NCI-H2196 treated with DMSO at 0.1 percent for 48 hours (cell line): ENCODE data around the gene NOP14.

Experiments used
- DNase-seq: peaks from one replicate; lab custom pipeline; 2025; ENCODE audit not compliant: unreplicated experiment; lab: John Stamatoyannopoulos, UW

Gene NOP14

DNA sequence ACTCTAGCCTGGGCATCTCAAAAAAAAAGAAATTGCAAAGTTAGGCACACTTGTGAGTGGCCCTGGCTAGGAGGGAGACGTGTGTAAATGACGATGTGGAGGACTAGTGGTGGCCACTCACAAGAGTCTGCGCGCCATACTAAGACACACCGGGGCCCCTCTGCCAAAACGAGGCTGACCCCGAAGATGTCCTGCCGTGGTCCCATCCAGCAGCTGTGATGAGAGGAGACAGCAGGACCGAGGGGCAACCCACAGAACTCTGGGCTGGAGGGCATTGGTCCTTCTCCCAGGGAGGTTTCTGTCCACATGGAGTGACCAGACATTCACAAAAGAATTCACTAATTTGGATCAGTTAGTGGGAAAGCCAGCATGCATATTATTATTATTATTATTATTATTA lies 47.4 kb downstream of the NOP14 start:
- no peak for DNase-seq

DNA sequence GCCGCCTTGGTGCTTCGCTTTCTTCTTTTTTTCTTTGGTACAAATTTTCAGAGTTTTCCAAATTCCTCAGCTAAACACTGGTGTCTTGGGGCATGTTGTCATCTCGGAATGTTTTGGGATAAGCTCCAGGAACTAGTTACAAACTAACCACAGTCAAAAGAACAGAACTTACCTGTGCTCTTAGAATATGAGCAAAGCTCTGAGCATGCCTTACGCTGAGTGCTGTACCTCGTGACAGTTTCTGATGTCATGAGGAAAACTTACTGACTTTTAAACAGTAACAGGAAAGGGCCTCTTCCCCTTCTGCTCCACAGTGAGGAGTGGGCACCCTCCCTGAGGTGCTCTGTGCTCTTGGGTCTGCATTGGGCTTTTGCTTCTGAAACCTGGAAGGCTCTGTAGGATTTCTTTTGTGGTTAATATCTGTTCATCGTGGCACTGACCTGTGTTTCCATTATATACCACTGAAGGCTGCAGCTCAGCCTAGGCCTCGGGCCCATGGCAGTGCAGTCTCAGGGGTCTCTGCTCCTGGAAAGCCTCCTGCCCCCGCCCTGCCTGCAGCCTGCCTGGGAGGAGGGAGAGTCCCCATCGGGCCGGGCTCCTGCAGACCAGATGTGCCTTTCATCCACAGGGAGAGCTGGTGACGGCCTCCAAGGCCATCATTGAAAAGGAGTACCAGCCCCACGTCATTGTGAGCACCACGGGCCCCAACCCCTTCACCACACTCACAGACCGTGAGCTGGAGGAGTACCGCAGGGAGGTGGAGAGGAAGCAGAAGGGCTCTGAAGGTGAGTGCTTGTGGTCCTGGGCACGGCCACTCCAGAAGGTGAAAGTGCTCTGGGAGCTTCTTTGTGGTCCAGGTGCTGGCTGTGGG lies 48.7 kb downstream of the NOP14 start:
- no peak for DNase-seq

DNA sequence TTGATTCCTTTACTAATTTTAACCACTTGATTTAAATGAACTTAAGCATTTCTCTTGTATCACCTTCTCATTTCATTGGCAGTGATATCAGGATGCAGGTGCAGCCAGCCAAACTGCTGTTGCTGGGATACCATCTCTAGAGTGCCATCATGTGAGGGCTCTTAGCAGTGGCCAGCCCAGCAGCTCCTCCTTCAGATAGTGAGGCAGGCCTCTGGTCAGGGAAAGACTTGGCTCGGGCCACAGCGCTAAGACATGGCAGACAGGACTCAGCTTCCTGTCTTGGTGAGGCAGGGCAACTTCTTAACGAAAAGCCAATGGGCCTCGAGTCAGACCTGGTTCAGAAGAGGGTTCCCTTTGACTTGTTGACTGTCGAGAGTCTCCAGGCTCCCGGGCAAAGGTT lies 50.0 kb downstream of the NOP14 start:
- DNase-seq, result peak; percentile 80

DNA sequence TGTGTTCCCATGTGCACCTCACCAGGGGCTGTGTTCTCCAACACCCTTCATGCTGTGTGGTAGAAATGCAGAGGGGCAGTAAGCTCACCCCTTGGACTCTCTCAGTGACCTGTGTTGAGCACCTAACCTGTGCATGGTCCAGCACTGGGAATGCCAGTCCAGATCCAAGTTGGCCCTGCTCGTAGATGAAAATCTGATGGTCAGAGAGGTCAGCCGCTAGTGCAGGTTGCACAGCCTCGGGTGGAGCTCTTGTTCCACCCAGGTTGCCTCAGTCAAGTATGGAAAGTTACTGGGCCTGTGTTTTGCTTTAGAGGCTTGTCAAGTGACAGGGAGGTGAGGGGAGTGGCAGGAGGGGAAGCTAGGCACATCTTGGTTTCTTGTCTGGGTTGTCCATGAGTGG lies 51.3 kb downstream of the NOP14 start:
- no peak for DNase-seq

DNA sequence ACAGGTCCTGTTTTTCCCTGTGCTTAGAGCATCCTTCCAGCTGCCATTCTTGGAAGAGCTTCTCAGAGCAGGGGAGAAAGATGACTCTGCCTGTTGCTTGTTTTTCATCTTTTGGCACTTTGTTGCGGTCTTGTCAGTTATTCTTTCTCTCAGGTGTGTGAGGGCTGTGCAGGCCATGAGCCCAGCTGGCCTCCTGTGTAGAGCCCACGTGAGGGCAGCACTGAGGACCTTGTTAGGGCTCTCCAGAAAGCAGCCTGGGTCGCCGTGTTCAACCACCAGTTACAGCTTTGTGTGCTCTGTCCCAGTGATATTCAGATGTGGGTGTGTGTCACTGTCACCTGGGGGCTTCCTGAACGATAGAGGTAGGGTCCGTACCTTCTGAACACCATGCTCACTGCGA lies 52.8 kb downstream of the NOP14 start:
- DNase-seq, result no peak

DNA sequence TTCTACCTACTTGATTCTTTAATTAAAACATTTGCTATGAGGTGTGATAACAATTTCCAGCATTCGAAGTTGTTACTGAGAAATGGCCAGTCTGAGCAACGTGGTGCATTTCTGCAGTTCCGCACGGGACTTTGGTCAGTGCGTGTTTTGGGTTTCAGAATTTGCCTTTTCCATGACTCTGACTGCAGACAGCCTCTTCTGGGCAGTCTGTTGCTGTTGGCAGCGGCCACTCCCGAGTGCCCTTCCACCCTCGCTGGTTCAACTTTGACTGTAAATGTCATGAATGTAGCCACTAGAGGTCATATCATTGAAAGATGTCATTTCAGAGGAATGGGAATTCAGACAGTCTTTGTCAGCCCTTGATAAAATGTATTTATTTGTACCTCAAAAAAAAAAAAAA lies 53.6 kb downstream of the NOP14 start:
- no peak for DNase-seq

DNA sequence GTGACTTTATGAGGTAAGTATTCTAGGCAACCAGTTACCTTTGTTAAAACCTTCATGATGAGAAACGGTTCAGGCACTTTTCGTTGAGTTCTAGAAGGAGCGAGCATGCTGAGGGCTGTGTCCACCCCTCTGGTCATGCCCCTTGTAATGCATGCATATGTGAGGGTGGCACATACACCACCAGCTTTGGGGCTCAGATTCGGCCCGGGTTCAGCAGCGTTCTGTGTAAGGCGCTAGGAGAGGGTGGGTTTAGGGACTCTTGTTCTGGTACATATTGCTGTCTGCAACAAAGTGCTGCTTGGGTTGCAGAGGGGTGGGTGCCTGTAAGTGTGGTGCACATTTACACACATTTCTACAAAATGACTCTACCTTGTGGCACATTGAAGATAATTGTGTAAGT lies 54.5 kb downstream of the NOP14 start:
- no peak for DNase-seq

DNA sequence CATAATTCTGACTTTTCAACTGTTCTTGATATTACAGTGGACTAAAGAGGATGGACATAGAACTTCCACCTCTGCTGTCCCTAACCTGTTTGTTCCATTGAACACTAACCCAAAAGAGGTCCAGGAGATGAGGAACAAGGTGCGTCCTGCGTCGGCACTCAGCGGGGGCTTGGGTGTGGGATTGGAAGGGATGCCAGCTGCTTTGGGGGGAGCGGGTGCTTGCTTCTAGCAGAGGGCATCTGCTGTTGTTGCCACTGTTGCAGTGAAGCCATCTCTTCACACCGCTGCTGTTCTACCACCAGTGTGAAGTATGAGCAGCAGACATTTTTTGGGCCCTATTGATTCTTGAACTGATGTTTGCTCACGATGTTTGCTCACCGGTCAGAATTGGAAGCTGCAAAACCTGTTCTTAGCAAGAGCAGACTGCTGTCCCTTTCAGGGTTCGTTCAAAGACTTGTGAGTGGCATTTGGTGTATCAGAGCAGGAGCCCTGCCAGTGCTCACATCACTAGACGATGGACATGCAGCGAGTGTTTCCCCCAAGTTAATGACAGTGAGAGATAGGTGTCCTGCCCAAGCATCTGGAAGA lies 55.4 kb downstream of the NOP14 start:
- no peak for DNase-seq

DNA sequence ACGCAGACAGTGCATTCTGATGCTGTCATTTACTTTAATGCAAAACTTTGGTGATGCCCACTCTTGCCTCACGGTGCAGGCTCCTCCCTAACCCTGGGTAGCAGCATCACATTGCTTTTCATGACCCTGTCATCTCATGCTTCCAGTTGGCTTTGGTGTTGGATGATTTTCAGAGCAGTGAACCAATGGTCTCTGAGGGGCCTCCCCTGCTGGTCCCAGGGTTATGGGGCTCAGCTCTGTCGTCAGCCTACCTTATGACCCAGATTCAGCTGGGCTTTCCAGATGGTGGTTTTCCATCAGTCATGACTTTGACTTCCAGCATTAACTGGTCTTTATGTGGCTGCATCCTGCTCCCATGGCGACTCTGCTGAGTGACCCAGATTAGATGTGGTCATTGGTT lies 56.0 kb downstream of the NOP14 start:
- no peak for DNase-seq

DNA sequence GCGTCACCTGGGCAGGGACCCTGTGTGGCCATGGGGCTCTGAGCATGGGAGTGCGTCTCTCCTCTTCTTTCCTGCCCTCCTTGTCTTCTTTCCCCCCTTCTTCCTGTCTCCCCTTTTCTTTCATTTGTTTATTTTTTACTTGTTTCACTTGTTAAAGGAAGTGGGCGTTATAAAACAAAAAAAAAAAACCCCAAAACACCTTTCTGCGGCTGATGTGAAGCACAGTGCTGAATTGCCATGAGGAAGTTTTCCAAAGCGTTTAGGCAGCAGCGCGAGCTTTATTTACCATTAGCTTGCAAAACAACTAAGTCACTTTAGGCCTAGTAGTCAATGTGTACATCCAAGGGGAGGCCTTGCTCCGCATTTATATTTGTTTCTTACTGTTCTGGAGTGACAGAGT lies 57.0 kb downstream of the NOP14 start:
- no peak for DNase-seq

DNA sequence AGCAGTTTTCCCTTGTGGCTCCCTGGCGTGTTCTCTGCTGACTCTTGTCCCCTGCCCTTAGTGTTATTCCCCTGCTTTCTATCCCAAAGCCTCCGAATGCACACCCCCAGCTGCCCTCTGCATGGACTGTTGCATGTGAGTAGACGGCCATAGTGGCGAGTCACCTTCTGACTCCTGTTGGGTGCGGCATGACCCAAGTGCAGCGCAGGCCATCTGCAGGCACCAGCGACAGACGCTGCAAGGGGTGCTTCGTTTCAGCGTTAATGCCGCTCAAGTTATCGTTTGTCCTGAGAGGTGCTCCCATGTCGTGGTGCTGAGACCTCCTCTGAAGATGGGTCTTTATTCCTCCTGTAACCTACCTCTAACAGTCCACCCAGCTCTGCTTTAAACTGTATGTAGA lies 57.7 kb downstream of the NOP14 start:
- no peak for DNase-seq

DNA sequence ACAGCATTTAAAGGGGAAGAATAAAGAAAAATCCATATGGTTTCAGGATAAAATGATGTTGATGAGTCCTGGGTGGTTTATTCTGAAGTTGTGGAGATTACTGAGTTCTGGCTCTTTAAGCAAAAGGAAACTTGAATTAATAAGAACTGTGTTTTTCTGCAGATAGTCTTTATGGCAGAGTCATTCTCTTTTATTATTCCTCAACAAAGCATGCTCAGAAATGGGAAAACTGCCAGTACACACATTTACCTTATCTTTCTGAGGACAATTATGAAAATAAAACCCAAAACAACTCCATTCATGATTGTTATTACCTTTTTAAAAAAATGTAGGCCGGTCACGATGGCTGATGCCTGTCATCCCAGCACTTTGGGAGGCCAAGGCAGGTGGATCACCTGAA lies 61.1 kb downstream of the NOP14 start:
- no peak for DNase-seq

DNA sequence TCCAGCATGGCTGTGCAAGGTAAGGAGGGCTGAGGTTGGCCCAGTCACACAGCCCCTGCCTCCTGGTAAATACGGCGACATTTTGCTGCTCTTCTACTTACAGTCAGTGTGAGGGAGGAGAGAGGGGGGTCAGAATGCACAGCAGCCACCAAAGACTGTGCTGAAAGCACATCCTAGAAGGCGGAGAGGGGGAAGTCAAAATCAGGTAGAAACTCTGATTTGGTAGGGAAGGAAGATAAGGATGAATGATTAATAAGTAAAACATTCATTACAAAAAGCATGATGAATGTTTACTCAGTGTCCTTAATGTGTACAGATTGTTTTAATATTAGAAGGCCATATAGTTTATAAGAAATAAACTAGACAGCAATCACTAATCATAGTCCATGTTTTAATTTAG lies 62.0 kb downstream of the NOP14 start:
- no peak for DNase-seq

DNA sequence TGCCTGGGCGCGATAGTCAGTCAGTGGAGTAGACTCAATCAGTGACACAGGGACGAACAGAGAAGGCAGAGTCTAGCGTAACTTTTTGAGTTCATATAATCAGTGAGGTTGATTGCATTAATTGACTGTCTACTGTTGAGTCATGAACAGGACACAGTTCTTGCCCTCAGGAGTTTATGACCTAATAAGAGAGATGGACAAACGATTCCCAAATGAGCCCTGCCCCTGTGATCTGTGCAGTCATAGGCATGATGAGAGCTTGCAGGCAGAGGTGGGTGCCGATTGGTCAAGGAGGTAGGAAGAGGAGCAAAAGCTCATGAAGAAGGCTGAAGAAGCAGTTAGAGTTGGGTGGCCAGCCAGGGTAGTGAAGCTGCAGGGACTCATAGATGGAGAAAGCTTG lies 62.5 kb downstream of the NOP14 start:
- no peak for DNase-seq

DNA sequence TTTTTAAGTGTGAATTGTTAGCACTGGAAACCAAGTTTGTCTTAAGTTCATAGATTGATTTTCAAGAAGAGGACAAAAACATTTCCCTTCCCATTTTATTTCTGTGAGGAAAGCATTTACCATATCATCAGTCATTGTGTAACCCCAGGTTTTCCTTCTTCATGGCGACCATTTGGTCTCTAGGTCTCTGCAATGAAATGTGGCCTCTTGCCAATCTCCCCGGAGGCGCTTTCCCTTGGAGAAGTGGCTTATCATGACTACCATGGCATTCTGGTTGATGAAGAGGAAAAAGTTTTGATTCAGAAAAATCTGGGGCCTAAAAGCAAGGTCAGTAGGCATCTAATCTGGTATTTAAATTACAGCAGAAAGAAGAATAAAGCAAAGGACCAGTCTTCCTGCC lies 65.2 kb downstream of the NOP14 start:
- DNase-seq, result no peak

DNA sequence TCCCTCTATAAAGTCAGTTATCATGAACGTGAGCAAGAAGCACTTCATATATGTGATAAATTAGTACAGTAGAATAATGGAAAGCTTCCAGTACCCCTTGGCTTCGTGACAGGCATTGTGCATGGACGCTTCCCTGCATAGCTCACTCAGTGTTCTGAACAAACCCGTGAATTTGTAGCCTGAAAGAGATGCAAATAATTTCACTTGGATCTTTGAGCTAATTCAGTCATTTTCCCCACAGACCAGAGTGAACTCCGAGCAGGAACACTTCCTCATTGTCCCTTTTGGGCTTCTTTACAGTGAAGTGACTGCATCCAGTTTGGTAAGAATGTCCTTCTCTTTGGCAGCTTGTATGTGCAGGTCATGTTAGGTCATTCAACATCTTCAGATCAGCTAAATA lies 69.4 kb downstream of the NOP14 start:
- DNase-seq, result no peak

DNA sequence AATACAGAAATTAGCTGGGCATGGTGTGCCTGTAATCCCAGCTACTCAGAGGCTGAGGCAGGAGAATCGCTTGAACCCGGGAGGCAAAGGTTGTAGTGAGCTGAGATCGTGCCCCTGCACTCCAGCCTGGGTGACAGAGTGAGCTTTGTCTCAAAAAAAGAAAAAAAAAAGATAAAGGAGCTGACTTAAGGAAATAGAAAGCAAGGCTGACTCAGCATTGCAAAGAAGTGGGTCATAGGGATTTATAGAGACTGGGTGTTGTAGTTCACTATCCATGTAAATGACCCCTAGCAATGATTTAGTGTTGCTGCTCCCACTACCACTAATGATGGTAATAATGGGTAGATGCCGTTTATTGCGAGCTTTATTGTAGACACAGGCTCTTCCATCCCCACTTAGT lies 71.9 kb downstream of the NOP14 start:
- no peak for DNase-seq

DNA sequence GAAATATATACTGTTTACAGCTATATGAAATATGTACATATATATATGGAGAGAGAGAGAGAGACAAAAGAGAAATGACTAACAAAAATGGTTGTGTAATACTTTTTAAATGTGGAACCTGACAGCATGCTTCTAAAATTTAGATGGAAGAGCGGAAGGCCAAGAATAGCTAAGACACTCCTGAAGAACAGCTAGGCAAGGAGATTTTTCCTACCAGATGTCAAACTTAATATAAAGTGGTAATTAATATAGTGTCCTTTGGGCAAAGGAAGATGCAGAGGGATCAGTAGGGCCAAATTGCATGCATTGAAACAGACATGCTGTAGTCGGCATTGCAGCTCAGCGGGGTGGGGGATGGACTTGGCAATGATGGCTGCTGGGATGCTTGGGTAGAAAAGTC lies 74.3 kb downstream of the NOP14 start:
- no peak for DNase-seq
